ENCODE measurements around the gene PPP4R1. TPM values are rescaled to one million over a fixed set of nuclear protein-coding genes. Genes with fewer than 3 reads are reported as not detected.

The PPP4R1 gene
- total RNA-seq, 1 donor from 2014 or later, result 169 TPM

DNA sequence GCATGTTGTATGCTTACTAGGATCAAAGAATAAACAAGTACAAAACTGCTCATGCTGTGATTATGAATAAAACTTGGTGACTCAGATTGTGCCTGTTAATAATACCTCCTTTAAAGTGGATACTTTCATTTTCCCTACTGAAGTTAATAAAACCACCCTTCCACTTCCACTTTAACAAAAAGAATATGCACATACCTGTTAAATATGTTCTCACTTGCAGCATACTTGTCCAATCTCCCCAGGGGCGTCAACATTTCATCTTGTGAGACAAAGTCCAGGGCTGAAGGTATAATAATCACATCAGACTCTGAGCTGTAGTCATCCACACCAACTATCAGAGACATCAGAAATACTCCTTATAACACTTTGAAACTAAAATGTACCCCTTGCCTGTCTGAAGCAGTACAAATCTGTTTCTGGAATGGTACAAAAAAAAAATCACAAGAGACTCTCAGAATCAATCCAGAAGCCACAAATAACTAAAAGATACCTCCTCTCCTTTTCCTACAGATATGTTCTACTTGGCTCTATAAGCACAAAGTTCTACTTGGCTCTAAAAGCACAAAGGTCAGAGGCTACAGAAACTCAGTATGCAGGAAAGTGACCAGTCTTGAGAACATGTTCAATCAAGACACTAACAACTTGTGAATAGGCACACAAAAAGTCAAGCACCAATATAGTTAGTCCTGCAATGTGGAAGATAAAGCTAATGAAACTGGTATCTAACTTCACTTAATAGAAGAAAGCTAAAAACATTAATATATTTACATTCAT is 19.3 kb downstream of the PPP4R1 start:
- peak; percentile 36 for DNase-seq

DNA sequence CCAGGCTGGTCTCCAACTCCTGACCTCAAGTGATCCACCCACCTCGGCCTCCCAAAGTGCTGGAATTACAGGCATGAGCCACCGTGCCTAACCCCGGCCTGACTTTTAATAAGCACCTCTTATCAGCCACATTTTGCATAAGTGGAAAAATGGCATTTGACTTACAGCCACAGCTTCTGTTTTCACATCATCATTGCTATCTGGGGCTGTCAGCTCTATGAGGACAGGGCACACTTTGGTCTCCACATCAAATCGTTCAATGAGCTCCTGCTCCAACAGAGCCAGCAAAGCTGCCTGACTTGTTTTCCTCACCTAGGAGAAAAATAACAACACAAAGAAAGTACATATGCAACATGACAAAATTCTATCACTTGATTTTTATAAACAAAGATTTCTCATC is 26.4 kb downstream of the PPP4R1 start:
- DNase-seq, result no peak

DNA sequence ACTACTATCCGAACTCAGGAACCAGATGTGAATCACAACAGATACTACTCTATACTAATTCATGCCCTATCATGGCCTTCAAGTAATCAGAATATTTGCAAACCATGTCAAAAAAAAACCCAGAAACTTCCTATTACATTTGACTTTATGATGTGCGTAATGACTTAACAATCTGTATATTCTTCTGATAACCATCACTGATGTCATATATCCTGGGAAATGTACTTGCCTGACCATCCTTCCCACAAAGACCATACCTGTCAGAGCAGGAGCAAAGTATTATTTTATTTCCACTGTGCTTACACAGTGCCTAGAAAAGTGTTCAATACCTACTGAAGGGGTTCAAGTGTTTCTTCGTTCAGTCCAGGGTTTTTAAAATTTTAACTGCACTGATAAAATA is 27.5 kb downstream of the PPP4R1 start:
- DNase-seq, result no peak

DNA sequence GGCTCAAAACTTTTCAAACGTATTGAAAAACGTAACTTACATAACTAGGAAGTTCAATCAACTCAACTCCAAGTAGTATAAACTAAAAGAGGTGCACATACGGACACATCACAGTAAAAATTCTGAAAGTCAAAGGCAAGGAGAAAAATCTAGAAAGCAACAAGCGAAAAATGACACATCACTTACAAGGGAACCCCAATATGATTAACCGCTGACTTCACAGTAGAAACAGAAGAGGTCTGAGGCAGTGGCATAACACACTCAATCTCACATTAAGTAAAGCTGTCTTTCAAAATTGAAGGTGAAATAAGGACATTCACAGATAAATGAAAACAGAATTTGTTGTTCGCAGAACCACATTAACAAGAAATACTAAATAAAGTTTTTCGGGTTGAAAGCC is 32.7 kb downstream of the PPP4R1 start:
- DNase-seq, result no peak

DNA sequence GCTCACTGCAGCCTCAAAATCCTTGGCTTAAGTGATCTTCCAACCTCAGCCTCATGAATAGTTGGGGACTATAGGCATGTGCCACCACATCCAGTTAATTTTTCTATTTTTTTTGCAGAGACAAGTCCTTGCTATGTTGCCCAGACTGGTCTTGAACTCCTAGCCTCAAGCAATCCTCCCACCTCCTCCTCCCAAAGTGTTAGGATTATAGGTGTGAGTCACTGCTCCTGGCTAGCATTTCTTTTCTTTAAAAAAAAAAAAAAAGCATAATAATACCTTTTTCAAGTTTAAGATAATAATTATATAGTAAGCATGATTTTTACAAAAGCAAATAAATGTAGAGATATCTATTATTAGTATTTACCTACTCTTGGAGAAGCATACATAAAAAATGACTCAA is 36.1 kb downstream of the PPP4R1 start:
- DNase-seq, result no peak

DNA sequence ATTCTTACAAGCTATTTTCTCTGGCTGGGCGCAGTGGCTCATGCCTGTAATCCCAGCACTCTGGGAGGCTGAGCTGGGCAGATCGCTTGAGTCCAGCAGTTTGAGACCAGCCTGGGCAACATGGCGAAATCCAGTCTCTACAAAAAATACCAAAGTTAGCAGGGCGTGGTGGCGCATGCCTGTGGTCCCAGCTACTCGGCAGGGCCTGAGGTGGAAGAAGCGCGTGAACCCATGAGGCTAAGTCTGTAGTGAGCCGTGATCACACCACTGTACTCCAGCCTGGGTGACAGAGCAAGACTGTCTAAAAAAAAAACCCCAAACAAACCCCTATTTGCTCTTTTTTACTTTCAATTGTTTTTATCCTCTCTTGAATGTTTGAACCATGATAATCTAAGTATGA is 37.0 kb downstream of the PPP4R1 start:
- no peak for DNase-seq

DNA sequence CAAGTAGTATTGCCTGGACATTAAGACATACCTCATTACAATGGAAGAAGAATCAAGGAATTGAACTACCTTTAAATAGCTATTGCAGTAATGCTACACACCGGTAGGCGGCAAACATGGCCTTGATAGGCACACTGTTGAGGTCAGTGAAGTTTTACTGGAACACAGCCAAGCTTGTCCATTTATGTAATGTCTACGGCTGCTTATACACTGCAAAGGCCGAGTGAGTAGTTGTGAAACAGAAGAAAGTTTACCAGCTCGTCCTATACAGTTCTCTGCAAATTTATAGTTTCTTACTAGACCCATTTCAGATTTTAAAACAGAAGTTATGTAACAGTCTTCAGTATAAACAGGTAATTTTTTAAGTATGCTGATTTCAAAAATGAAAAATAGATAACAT is 38.8 kb downstream of the PPP4R1 start:
- peak; percentile 96 for DNase-seq

DNA sequence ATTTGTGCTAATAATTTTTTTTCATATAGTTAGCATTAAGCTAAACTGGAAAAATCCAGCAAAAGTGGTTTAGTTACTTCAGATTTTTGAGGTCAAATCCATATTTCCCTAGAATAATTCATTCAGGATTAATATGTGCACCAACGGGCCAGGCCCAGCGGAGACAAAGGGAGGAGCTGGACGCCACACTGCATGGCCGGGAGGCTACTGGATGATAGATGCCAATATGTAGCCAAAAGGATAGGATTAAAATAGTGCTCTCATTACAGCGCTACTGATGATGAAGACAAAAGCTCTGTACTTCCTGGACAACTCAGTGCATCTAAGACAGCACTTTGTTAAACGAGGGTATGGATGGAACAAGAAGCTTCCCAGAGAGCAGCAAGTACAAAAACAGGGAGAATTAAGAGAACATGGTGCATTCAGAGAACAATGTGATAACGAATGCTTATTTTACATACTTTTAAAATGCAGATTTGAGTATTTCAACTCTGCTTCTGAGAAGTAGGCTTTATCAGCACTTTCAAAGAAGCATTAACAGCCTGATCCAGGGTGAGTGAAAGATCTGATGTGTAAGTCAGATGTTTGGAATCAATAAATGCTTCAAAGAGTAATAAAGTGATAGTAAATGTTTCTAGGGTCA is 39.8 kb downstream of the PPP4R1 start:
- DNase-seq, result no peak

DNA sequence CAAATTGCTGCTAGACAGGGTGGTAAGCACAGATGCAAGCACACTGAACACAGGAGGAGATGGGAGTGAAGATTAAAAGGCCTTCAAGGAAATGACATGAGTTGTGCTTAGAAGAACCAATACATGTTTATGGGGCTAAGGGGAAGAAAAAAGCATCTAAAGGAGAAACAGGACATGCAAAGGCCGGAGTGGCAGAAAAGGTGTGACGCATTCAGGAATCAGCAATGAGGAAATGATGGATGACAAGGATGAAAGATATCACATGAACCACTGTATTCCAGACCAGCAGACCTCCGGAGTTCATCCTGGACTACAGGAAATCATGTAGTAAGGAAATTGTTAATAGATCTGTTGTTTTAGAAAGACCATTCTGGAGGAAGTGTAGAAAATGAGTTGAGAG is 42.8 kb downstream of the PPP4R1 start:
- DNase-seq, result no peak

DNA sequence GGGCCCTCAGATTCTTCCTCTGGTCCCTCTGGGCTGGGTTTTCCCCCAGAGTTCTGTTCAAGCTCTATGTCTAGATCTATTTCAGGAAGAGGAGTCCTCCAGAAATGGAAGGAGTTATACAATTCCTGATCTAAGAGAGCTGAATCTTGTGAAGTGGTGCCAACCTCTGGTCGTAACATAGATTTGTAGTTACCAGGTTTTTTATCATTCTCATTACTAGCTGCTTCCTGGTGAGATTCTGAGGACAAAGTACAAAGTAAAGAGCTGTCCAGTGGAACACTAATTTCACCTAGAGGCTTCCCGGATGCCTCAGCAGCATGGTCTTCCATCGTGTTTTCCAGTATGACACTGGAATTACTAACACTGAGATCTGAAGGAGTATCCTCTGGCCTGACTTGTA is 44.1 kb downstream of the PPP4R1 start:
- DNase-seq, result no peak

DNA sequence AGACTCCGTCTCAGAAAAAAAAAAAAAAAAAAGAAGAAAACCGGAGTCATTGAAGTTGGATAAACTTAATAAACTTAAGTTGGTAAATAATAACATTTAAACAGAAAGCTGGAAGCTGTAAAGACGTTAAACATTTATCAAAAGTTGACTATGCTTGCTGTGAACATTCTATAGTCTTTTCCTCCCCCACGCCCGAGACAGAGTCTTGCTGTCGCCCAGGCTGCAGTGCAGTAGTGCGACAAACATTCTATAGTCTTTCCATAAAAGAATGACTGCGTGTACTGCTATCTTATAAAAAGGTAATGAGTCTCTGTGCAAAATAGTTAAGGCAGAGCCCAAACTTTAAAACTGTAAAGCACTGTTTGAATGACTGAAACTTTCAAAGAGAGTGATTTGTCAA is 45.2 kb downstream of the PPP4R1 start:
- no peak for DNase-seq

DNA sequence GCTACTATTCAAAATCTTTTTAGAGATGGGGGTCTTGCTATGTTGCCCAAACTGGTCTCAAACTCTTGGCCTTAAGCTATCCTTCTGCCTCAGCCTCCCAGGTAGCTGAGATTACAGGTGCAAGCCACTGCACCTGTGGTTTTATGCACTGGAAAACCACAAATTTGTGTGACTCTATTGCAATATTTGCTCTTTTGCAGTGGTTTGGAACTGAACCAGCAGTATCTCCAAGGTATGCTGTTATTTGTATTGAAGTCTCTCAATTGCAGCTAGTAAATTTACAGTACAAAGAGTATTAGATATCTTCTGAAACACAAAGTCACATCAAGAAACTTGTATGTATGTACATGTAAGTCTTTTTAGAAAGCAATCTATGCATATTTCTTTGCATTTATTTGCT is 46.2 kb downstream of the PPP4R1 start:
- no peak for DNase-seq

DNA sequence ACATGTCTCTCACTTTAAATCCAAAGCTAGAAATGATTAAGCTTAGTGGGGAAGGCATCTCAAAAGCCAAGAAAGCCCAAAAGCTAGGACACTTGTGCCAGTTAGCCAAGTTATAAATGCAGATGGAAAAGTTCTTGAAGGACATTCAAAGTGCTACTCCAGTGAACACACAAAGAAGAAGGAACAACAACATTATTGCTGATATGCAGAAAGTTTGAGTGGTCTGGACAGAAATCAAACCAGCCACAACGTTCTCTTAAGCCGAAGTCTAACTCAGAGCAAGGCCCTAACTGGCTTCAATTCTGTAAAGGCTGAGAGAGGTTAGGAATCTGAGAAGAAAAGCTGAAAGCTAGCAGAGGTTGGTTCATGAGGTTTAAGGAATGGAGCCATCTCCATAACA is 49.0 kb downstream of the PPP4R1 start:
- no peak for DNase-seq

DNA sequence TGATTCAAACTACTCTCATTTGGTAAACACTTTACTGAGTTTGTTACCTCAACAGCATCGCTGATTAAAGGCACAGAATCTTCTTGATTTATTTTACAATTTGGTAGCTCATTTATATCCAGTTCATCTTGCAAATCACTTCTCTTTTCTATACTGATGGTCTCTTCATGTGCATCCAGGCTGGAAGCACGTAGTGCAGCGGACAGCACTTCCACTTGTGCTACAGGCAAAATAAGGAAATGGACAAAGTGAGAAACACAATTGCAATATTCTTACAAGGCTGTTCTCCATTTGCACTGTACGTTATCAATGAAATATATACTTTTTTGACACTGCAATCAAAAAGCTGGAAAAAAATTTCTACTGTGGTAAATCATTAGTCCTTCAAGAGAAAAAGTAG is 51.0 kb downstream of the PPP4R1 start:
- DNase-seq, result no peak

DNA sequence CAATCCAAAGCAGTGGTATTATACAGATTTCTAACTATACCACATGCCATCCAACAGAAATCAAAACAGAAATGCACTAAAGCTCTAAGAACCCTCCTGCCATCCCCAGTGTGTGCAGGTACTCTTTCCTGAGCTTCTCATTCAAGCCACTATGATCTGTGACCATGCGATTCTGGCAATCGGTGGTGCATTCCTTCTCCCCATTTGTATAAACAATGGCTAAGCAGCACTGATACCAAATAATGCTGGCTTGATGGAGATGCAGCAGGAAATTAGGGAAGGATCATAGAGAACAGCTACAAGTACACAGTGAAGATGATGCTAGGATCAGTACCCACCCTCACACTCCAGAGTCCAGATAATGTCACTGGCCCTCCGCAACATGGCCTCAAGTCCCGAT is 51.8 kb downstream of the PPP4R1 start:
- DNase-seq, result no peak

DNA sequence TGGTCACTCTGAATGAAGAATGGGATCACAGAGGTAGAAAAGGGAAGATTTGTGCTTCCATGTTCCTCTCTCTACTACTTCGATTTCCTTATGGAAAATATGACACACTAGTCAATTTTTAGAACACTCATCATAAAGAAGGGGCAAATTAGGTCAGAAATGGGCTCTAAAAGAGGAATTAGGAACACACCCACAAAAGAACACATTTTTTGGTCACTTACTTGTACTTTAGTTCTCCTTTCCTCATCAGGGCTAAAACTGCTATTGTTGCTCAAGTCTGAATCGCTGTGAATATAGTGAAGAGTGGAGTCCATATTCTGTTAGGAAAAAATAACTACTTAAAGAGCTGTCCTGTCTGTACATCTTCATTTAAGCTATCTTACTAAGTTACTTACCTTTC is 52.6 kb downstream of the PPP4R1 start:
- DNase-seq, result no peak

DNA sequence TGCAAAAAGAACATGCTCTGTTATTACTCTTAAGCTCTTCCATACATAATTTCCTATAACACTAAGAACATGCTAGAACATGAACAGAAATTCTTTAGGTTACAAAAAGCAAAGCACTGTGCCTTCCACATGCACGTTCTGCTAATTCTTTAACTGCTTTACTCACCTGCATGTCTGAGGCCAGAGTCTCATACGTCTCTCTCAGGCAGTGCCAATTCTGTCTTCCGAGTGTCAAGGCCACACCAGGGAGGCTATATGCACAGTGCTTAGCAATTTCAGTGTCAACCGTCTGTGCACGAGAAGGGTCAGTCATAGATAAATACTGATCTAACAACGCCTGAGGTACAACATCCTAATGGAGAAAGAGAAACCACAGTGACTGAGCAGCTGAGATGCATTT is 55.1 kb downstream of the PPP4R1 start:
- no peak for DNase-seq

DNA sequence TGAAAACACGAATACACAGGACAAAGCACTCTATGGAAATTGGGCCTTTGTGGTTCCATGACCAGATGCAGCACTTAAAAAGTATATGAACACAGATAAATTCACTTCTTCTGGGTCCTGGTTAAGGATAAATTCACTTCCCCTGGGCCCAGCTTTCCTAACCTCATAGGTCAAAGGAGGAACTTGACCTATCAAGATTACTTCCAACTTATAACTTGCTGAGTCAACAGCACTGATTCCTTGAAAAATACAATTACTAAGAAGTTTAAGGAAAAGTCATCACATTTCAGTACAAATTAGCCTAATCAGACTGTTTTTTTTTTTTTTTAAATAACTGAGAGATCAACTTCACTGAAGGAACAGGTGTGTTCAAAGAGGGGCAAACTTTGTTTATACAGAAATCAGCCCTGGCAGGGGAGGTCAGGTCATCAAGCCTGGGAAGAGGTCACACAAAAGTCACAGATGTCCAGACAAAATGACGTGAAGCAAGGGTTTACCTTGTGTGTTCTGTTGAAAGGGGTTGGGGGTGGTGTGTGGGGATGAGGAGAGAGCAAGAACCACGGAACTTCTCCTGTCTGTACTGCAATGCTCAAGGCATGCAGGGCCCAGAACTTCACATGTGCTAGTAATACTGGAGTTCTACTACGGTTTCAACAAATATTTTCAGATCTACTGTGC is 55.8 kb downstream of the PPP4R1 start:
- no peak for DNase-seq

DNA sequence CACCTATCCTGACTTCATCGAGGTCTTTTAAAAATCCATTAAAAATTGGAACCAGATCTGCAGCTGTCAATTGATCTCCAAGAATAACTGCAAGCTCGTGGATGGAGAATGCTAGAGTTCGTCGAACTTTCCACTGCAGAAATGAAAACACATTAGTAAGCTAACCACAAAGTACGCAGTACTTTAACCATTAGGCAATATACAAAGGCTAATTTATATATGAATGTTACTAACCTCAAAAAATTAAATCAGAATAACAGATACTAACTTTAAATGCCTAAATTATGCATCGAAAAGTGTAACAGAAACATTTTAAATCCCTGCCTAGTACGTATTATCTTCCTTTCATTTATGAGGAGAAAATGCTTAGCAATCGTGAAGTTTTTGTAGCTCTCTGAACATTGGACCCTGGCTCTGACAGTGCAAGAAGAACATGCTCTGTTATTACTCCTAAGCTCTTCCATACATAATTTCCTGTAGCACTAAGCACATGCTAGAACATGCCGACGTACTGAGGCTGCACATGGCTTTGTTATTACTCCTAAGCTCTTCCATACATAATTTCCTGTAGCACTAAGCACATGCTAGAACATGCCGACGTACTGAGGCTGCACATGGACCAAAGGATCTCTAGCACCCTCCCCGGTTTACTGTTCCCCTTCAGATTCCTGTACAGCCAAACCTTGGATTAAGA is 57.0 kb downstream of the PPP4R1 start:
- DNase-seq, result no peak

DNA sequence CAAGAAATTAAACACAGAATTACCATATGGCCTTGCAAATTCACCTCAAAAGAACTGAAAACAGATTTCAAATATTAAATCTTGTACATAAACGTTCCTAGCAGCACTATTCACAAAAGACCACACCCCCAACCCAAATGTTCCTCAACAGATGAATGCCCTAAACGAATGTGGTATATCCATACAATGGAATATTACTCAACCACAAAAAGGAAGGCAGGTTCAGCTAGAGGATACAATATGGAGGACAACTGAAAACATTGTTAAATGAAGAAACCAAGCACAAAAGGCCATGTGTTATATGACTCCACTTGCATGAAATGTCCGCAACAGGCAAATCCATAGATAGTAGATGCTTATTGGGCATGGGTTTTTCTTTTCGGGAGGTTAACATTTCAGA is 61.7 kb downstream of the PPP4R1 start:
- no peak for DNase-seq

DNA sequence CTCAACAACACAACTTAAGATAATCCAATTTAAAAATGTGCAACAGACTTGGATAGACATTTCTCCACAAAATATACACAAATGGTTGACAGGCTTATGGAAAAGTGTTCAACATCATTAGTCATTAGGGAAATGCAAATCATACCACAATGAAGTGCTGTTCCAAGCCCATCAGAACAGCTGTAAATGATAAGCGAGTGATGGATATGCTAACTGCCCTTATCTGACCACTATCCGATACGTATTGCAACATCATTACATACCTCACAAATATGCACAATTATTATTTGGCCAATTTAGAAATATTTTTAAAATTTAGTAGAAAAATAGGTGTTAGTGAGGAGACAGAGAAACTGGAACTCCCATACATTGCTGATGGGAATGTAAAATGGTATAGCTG is 62.2 kb downstream of the PPP4R1 start:
- DNase-seq, result no peak

DNA sequence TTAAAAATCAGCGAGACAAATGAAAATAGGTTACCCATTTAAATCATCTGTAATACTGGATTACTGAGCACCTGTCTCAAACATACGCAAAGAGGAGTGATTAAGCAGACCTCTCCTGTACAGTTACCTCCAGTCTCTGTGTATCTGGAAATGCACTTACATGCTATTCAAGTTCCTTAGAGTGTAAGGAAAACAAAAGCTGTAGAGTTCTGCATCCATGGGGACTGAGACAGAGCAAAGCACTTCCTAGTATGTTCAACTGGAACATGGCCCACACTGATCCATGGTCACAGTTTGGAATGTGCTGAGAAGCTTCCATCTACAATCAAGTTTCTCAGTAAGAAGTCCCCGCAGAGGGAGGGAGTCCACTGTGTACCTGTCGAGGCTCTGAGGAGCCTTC is 63.9 kb downstream of the PPP4R1 start:
- DNase-seq, result no peak

DNA sequence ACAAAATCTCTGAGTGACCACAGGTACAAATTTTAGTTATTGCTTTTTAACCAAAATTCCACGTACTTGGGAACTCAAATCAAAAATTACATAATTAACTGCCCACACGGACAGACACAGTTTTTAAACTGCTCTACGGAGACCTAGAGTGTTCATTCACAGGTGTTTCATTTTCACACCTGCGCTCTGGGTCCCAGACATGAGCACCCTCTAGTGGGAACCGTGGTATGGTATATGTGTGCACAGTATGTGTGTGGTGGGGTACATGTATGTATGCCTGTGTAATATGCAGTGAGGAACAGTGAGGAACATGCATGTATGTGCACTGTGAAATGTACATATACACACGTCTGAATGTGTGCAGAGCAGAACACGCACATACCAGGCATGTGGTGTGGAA is 65.0 kb downstream of the PPP4R1 start:
- no peak for DNase-seq

Data from tongue (tissue), 2 donors.